ENCODE data around the gene OPRL1.

OPRL1 gene

GRCh38 chr20:64070244-64070993, 9.5 kb upstream of the OPRL1 start:
- in situ Hi-C loops (cut with MboI; ENCODE audit: low sequenced_read_pairs), result no loop called here

DNA sequence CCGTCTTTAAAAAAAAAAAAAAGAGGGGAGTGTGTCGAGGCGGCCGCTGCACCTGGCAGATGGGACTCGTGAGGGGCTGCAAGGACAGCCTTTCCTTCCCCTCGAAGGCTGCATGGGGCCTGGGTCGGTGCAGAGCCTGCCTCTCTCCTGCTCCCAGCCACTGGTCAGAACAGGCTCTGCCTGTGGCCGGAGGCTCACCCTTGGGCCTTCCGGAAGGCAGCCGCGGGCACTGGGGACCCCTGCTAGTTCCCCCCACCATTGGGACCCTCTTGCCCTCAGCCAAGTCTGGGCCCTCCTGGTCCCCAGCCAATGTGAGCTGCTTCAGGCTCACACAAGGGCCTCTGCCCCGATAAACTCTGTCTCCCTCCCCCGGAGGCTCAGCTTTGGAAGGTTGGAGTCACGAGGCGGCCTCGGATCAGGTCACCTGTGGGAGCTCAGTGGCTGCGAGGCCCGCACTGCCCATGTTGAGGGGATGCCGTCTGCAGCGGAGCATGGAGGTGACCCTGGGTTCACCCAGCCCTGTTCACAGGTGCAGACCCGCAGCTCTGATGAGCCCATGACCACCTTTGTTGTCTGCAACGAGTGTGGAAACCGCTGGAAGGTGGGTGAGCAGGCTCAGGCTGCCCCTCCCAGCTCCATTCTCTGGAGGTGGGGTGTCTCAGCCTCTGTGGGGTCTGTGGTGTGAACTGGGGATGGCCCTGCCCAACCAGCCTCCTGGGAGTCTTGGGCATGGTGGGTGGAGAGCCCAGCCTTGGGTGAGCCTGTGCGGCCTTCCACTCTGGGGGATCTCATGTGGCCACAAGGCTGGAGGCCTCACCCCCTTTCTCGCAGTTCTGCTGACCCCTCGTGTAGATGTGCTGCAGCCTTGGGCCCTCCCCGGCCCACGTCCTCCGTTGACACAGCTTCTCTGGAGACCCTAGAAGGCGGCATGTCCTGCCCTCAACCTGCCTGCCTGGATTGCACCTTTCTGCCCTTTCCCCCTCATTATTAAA, 8.2 kb upstream of the OPRL1 start:
- in situ Hi-C loops (cut with MboI; ENCODE audit: low sequenced_read_pairs), result no loop called here

DNA sequence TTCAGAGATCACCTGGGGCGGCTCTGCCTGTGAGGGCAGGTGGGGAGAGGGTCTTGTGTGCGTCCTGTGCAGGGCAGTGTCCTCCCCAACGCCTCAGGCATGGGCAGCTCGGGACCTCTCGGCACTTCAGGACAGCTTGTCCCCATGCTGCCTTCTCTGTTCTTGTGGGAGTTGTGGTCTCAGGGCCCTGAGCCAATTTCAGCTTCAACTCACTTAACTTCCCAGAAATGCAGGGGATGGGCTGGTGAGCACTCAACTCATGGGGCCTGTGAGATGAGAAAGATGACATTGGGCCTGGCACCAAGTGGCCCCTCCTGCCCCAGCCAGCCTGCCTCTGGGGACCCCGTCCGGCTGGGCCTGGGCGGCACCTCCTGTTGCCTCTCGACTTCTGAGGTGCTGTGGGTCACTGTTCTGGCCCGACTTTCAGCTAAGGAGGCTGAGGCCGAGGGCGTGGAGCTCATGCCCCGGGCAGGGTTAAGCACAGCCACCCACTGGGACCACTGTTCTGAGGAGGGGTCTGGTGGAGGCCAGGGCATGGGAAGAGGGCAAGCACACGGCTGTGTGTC, 7.3 kb upstream of the OPRL1 start:
- in situ Hi-C loops (cut with MboI; ENCODE audit: low sequenced_read_pairs), result no loop called here

- in situ Hi-C loops (cut with MboI; ENCODE audit: low sequenced_read_pairs), result no loop called here
Observed at GRCh38 chr20:64073476-64074183, 6.3 kb upstream of the OPRL1 start.

GRCh38 chr20:64074184-64074789, 5.6 kb upstream of the OPRL1 start:
- in situ Hi-C loops (cut with MboI; ENCODE audit: low sequenced_read_pairs), result no loop called here

- in situ Hi-C loops (cut with MboI; ENCODE audit: low sequenced_read_pairs), result no loop called here
Observed at GRCh38 chr20:64074963-64075362, 4.9 kb upstream of the OPRL1 start.

DNA sequence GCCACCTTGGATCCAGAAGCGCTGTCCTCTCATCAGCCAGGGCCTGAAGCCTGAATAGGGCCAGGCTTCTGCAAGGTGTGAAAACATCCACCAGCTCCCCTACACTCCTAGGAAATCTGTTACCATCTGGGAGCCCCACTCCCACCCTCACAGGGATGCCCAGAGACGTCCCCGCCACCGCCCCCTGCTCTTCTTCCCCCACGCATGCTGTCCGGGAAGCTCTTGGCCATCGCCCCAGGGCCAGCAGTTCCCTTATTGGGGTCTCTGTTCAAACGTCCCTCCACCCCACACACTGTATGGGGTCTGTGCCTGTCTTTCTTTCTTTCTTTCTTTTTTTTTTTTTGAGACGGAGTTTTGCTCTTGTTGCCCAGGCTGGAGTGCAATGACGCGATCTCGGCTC, 4.3 kb upstream of the OPRL1 start:
- in situ Hi-C loops (cut with MboI; ENCODE audit: low sequenced_read_pairs), result no loop called here

- in situ Hi-C loops (cut with MboI; ENCODE audit: low sequenced_read_pairs), result no loop called here
Observed at GRCh38 chr20:64076061-64076997, 3.6 kb upstream of the OPRL1 start.

DNA sequence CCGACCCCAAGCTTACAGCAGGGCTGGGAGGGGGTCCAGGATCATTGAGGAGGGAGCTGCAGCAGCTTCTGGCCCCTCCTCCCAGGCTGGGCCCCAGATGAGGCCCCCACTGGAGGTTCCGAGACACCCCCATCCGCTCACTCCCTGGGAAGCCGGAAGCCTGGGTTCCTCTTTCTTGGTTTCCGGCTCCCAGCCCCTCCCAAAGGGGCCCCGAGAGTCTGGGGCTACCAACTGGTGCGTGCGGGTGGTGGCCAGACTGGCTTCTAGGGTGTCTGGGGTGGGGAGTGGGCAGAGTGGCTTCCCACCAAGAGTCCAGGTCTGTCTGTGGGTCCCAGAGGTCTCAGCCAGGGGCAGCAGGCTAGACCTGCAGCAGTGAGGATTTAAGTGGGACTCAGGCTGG, 2.8 kb upstream of the OPRL1 start:
- in situ Hi-C loops (cut with MboI; ENCODE audit: low sequenced_read_pairs), result no loop called here

DNA sequence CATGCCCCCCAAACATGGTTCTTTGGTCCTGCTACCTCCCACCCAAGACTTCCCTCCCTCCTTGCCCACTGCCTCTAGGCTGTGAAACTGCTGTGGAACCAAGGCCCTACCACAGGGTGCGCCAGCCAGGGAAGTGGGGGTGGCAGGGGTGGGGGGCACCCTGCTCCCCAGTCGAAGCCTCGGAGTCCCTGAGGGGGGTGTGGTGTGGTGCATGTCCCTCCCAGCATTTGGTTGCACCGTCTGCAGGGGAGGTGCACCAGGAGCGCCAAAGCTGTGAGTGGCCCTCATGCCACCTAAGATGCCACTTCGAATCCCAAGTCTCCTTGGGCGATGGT, 2.4 kb upstream of the OPRL1 start:
- in situ Hi-C loops (cut with MboI; ENCODE audit: low sequenced_read_pairs), result no loop called here

DNA sequence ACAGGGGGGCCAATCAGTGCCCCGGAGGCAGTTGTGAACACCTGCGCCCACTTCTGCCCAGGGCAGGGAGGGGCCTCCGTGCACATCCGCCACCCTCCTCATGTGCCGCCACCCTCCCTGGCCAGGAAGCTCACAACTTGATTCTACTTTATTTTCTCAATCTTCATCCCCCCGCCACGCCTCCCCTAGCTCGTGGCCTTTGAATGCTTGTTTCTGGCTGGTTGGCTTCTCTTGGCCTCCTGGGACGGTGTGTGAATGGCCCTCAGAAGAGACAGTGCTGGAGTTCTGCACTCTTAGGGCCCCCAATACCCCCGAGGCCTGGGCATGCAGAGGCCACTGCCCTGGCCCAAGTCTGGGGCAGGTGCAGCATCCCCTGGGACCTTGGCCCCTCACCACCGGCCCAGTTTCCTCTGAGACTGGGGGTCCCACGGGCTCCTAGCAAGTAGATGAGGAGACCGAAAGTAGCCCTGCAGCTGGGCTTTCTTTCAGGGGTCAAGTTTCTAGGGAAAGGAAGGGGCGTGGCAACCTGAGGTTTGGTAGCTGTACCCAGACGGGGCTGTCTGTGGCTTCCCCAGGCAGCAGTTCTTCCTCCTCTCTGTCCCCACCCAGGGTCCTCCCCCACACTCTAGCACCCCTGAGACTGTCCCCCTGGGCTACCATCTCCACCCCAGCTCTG, 1.9 kb upstream of the OPRL1 start:
- in situ Hi-C loops (cut with MboI; ENCODE audit: low sequenced_read_pairs), result no loop called here

DNA sequence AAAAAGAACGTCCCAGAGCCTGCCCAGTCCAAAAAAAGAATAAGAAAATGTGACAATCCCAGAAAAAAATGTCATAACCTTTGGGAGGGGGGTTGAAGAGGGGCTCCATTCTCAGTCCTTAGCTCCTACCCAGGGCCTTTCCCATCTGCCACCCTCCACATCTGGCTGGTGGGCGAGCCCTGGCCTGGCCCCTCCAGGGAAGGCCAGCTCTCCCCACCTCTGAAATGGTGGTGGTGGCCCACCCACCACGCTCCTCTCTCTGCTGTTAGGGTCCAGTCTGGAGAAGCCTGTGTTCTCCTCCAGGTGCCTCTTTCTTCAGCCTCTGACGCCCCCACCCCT, 979 bp upstream of the OPRL1 start:
- in situ Hi-C loops (cut with MboI; ENCODE audit: low sequenced_read_pairs), result no loop called here

DNA sequence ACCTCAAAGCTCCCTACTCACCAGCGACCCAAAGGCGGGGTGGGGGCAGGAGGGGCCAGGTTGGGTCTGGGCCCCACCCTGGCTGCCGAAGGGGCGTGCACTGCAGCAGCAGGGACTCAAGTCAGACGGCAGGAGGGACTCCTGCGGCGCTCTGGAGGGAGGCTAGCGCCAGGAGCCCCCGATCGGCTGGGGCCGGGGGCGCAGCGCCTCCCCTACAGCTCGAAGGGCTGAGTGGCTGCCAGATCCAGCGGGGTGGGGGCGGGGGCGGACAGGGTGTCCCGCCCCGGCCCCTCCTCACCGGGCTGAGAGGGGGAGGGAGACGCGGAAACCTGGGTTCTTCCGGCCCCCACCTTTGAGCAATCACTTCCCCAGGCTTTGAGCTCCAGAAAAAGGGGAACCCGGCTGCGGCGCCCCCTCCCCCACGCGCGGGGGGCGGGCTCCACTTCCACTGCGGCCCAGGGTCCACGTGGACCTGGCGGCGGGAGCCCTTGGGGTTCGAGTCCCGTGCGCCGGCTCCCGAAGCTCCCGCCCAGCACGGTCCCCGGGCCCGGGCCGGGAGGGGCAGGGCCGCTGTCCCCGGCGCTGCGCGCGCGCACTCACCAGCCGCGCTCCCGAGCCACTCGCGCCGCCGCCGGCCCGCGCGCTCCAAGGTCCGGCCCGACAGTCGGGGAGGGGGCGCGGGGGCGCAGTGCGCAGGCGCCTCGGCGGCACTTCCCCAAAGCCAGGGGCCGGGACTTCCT, 439 bp upstream of the OPRL1 start, which contains the start of gene RGS19:
TSS of gene RGS19 (minus strand) at position 246 of the 740 bp plus-strand sequence. CDS start 2,632 bp downstream, outside the sequence.
- in situ Hi-C loops (cut with MboI; ENCODE audit: low sequenced_read_pairs), result no loop called here

GRCh38 chr20:64080813-64081623, 1.1 kb downstream of the OPRL1 start:
- in situ Hi-C loops (cut with MboI; ENCODE audit: low sequenced_read_pairs), result no loop called here

DNA sequence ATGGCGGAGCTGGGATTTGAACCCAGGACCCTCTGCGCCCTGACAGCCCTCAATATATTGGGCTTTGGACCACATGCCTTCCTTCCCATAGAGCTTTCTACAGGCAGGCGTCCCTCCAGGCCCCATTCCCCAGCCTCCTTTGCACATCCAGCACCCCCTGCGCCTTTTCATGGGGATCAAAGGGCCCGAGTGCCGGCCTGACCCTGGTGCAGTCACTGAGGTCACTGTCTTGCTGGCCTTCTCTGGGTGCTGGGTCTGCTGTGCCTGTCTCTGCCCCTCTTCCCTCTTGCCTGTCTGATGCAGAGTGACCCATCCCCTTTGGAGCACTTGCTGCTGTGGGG, 1.7 kb downstream of the OPRL1 start:
- in situ Hi-C loops (cut with MboI; ENCODE audit: low sequenced_read_pairs), result no loop called here

GRCh38 chr20:64082126-64082731, 2.3 kb downstream of the OPRL1 start:
- in situ Hi-C loops (cut with MboI; ENCODE audit: low sequenced_read_pairs), result no loop called here

DNA sequence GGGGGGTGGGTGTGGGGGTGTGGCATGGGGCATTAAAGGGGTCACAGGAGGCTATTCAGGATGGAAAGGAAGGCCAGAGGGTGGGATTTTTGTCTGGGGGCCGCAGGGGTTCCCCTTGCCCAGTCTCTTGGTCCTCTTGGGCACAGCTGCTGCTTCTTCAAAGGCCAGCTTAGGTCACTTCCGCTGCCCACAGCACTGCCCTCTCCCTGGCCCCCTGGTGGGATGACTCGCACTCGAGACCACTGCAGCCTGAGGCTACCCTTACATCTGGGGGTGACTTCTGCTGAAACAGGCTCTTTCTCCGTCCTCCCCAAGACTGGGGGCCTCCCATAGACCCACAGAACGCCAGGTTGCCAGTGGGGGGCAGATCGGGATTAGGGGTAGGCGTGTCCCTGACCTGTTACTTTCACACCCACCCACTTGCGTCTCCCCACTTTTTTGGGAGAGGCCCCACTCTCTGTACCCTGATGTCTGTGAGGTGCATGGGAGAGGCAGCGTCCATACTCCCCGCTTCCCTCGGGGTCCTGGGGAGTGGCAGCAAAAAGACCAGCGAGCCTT, 3.0 kb downstream of the OPRL1 start:
- in situ Hi-C loops (cut with MboI; ENCODE audit: low sequenced_read_pairs), result no loop called here
